ENCODE results near the gene SAP130.

Gene SAP130

GRCh38 chr2:128039535-128039934 is 11.7 kb upstream of the SAP130 start:
- TF ChIP-seq CTCF (IDR thresholded peaks at IDR 0.05) (no peak), ZFX (IDR thresholded peaks at IDR 0.05; ENCODE audit: borderline replicate concordance) (no peak)
- no peak overlapping the region for H3K27ac ChIP-seq

GRCh38 chr2:128038411-128038810 is 10.6 kb upstream of the SAP130 start:
- no peak overlapping the region for H3K27ac ChIP-seq
- TF ChIP-seq ZFX (IDR thresholded peaks at IDR 0.05; ENCODE audit: borderline replicate concordance) (no peak), CTCF (IDR thresholded peaks at IDR 0.05) (no peak)

- H3K27ac ChIP-seq = no peak overlapping the region
- TF ChIP-seq ZFX (IDR thresholded peaks at IDR 0.05; ENCODE audit: borderline replicate concordance) (no peak), CTCF (IDR thresholded peaks at IDR 0.05) (no peak)
Measured at GRCh38 chr2:128037649-128038048, 9.8 kb upstream of the SAP130 start.

GRCh38 chr2:128036748-128037607 is 9.1 kb upstream of the SAP130 start:
- TF ChIP-seq CTCF (IDR thresholded peaks at IDR 0.05) (no peak), ZFX (IDR thresholded peaks at IDR 0.05; ENCODE audit: borderline replicate concordance) (no peak)
- no peak overlapping the region for H3K27ac ChIP-seq

GRCh38 chr2:128032092-128032491 is 4.2 kb upstream of the SAP130 start:
- H3K27ac ChIP-seq = no peak overlapping the region
- no peak for TF ChIP-seq ZFX (IDR thresholded peaks at IDR 0.05; ENCODE audit: borderline replicate concordance)
- no peak for TF ChIP-seq CTCF (IDR thresholded peaks at IDR 0.05)

GRCh38 chr2:128028668-128029054 is 802 bp upstream of the SAP130 start:
- H3K27ac ChIP-seq = peak overlapping the region; percentile 84
- no peak for TF ChIP-seq ZFX (IDR thresholded peaks at IDR 0.05; ENCODE audit: borderline replicate concordance)
- no peak for TF ChIP-seq CTCF (IDR thresholded peaks at IDR 0.05)

- H3K27ac ChIP-seq = peak overlapping the region; percentile 84
- no peak for TF ChIP-seq ZFX (IDR thresholded peaks at IDR 0.05; ENCODE audit: borderline replicate concordance)
- TF ChIP-seq CTCF (IDR thresholded peaks at IDR 0.05) = no peak
Measured at GRCh38 chr2:128027278-128027800, 520 bp downstream of the SAP130 start.

All from 22Rv1 (cell line).